GM23338 (cell line): ENCODE measurements around the gene TTC27. TPM values are rescaled to one million over a fixed set of nuclear protein-coding genes. Genes with fewer than 3 reads are reported as not detected.

Source experiments
- ATAC-seq: fragments of 200-7000 bp; cut with Tn5 transposase; 3 replicates; pipeline ENCODE4 v1.9.1; 2020
- DNase-seq: peaks from one replicate; pipeline ENCODE4 v3.0.0-alpha.2; 2015; ENCODE audit warnings: low spot score
- H2AFZ ChIP-seq: fragments of 200-600 bp; sonication (generic); 2 replicates; pipeline ENCODE4 v1.8.0; 2016; ENCODE audit warnings: antibody characterized with exemption, mild to moderate bottlenecking, moderate library complexity
- H3F3A ChIP-seq: fragments of 200-600 bp; sonication (generic); replicated peaks from 2 replicates; pipeline ENCODE4 v1.8.0; 2017; ENCODE audit warnings: antibody characterized with exemption, mixed run types, low read depth
- H3K27ac ChIP-seq: fragments of 200-600 bp; sonication (generic); 2 replicates; pipeline ENCODE4 v1.6.1; 2016; ENCODE audit warnings: low read depth
- H3K27me3 ChIP-seq: fragments of 200-600 bp; sonication (generic); 2 replicates; pipeline ENCODE4 v1.8.0; 2016; ENCODE audit warnings: mild to moderate bottlenecking, mixed run types, moderate library complexity; ENCODE audit not compliant: insufficient read depth
- H3K36me3 ChIP-seq: fragments of 200-600 bp; sonication (generic); 2 replicates; pipeline ENCODE4 v1.8.0; 2016; ENCODE audit warnings: mild to moderate bottlenecking; ENCODE audit not compliant: insufficient read depth
- H3K4me1 ChIP-seq: fragments of 200-600 bp; sonication (generic); 2 replicates; pipeline ENCODE4 v1.8.0; 2016; ENCODE audit warnings: mild to moderate bottlenecking, moderate library complexity; ENCODE audit not compliant: insufficient read depth
- H3K4me2 ChIP-seq: fragments of 200-600 bp; sonication (generic); 2 replicates; pipeline ENCODE4 v1.7.1; 2017; ENCODE audit warnings: mixed run types
- H3K4me3 ChIP-seq: fragments of 200-600 bp; sonication (generic); 2 replicates; pipeline ENCODE4 v1.6.1; 2016; ENCODE audit warnings: mixed run types
- H3K79me2 ChIP-seq: fragments of 200-600 bp; sonication (generic); replicated peaks from 2 replicates; pipeline ENCODE4 v1.8.0; 2017; ENCODE audit warnings: mild to moderate bottlenecking; ENCODE audit not compliant: insufficient read depth
- H3K9me2 ChIP-seq: fragments of 200-600 bp; sonication (generic); 2 replicates; pipeline ENCODE4 v1.8.0; 2017; ENCODE audit not compliant: insufficient read depth
- H4K20me1 ChIP-seq: fragments of 200-600 bp; sonication (generic); replicated peaks from 2 replicates; pipeline ENCODE4 v1.8.0; 2017; ENCODE audit warnings: mild to moderate bottlenecking; ENCODE audit not compliant: insufficient read depth
- H3K27ac Mint-ChIP-seq: 2 replicates; pipeline ENCODE4 v1.8.0; 2020; ENCODE audit warnings: inconsistent platforms, mild to moderate bottlenecking, moderate library complexity, mixed read lengths
- H3K27me3 Mint-ChIP-seq: 3 replicates; pipeline ENCODE4 v1.8.0; 2022; ENCODE audit warnings: low read depth, mild to moderate bottlenecking, moderate library complexity, mixed read lengths, inconsistent platforms; ENCODE audit not compliant: insufficient read depth, poor library complexity
- H3K36me3 Mint-ChIP-seq: 3 replicates; pipeline ENCODE4 v1.8.0; 2021; ENCODE audit warnings: low read depth, mild to moderate bottlenecking, inconsistent platforms, moderate library complexity, mixed read lengths
- H3K4me1 Mint-ChIP-seq: 3 replicates; pipeline ENCODE4 v1.8.0; 2020; ENCODE audit warnings: mild to moderate bottlenecking, inconsistent platforms, mixed read lengths
- H3K4me3 Mint-ChIP-seq: 3 replicates; pipeline ENCODE4 v1.8.0; 2021; ENCODE audit warnings: moderate library complexity, mild to moderate bottlenecking, inconsistent platforms, mixed read lengths
- H3K9me3 Mint-ChIP-seq: 3 replicates; pipeline ENCODE4 v1.8.0; 2020; ENCODE audit warnings: moderate library complexity, mild to moderate bottlenecking, inconsistent platforms, mixed read lengths
- CTCF ChIP-seq, 2 experiments: fragments of 200-600 bp in 1 of 2; sonication (generic) in 1 of 2; conservative IDR thresholded peaks; 2 replicates each; pipeline versions ENCODE4 v1.5.1 to v1.6.1; 2016 to 2017; ENCODE audit warnings: antibody characterized with exemption in 2 of 2, low read depth in 2 of 2, mild to moderate bottlenecking in 2 of 2, moderate library complexity in 1 of 2
- EZH2 ChIP-seq: fragments of 200-600 bp; sonication (generic); IDR thresholded peaks from one replicate; pipeline ENCODE4 v1.8.0; 2017; ENCODE audit warnings: antibody characterized with exemption, mild to moderate bottlenecking, low read depth; ENCODE audit not compliant: unreplicated experiment
- STAT1 ChIP-seq: IDR thresholded peaks from one replicate; pipeline ENCODE4 v1.6.1; 2016; ENCODE audit warnings: antibody characterized with exemption; ENCODE audit not compliant: unreplicated experiment
- ZNF114 ChIP-seq: fragments of 250-450 bp; sonication (Bioruptor Pico); IDR thresholded peaks from 2 replicates; pipeline ENCODE4 v1.5.0; 2020; ENCODE audit warnings: mild to moderate bottlenecking, moderate library complexity
- ZNF331 ChIP-seq: fragments of 250-450 bp; sonication (Bioruptor Pico); IDR thresholded peaks from 2 replicates; pipeline ENCODE4 v1.5.0; 2020; ENCODE audit warnings: low read depth, mild to moderate bottlenecking, moderate library complexity
- ZNF462 ChIP-seq: fragments of 250-450 bp; sonication (Bioruptor Pico); IDR thresholded peaks from 2 replicates; pipeline ENCODE4 v1.5.0; 2020; ENCODE audit warnings: mild to moderate bottlenecking, moderate library complexity
- polyA plus RNA-seq: library from polyadenylated mRNA; unstranded; fragments of >200 nt; fragmentation: Nextera tagmentation; extraction: Ambion mirVana; gene quantifications from 2 replicates; pipeline ENCODE4 v1.2.1, GENCODE V29; 2016
- total RNA-seq: library from RNA; depleted of rRNA; stranded (reverse); fragments of >200 nt; shearing (Covaris generic); gene quantifications from 2 replicates; pipeline ENCODE4 v1.2.3, GENCODE V29; 2014

Gene TTC27
- total and polyA plus RNA-seq, 2 experiments from 2014 or later: 11.8 to 41.3 TPM

GRCh38 chr2:32806857-32807256 lies 179.0 kb downstream of the TTC27 start (continued):
- TF ChIP-seq ZNF462 (CRISPR knock-in tag): no peak
- TF ChIP-seq ZNF114: no peak
- TF ChIP-seq STAT1: no peak
- no peak for TF ChIP-seq CTCF (conservative IDR thresholded peaks at IDR 0.05; ENCODE audit: low read depth in 2 of 2)

GRCh38 chr2:32807662-32808061 lies 179.8 kb downstream of the TTC27 start:
- H3K27me3 ChIP-seq: no peaks in the 10 kb centered on the region
- Mint-ChIP-seq H3K4me1 (no peaks in the 10 kb centered on the region), H3K4me3 (no peak overlapping the region), H3K27me3 (no peaks in the 10 kb centered on the region), H3K9me3 (no peaks in the 10 kb centered on the region), H3K27ac (no peak overlapping the region), H3K36me3 (no peaks in the 10 kb centered on the region)
- H2AFZ ChIP-seq: no peak overlapping the region
- H3F3A ChIP-seq: no peaks in the 10 kb centered on the region
- DNase-seq (no peak), ATAC-seq (no peak)
- H3K4me1 ChIP-seq: no peaks in the 10 kb centered on the region
- no peak overlapping the region for H3K4me3 ChIP-seq
- no peaks in the 10 kb centered on the region for H3K9me2 ChIP-seq
- H3K4me2 ChIP-seq: no peak overlapping the region
- H3K36me3 ChIP-seq: no peaks in the 10 kb centered on the region
- H3K79me2 ChIP-seq: no peaks in the 10 kb centered on the region
- no peak overlapping the region for H3K27ac ChIP-seq
- H4K20me1 ChIP-seq: no peaks in the 10 kb centered on the region
- TF ChIP-seq CTCF (conservative IDR thresholded peaks at IDR 0.05; ENCODE audit: low read depth in 2 of 2) (no peak), ZNF331 (CRISPR knock-in tag) (no peak), EZH2 (no peak)
